K562 (cell line): ENCODE data around the gene EMILIN1. TPM values are rescaled to one million over a fixed set of nuclear protein-coding genes. Genes with fewer than 3 reads are reported as not detected.
A peak's percentile ranks its signal among the peaks of the same experiment; 100 is the strongest.

Experiments
- HDAC8 ChIP-seq: fragments of 450-650 bp; IDR thresholded peaks from 2 replicates; pipeline ENCODE4 v1.6.1; 2016; ENCODE audit warnings: mild to moderate bottlenecking, missing genetic modification characterization, moderate library complexity, missing compliant biosample characterization
- KLF6 ChIP-seq: fragments of 250-450 bp; sonication (Bioruptor Pico); IDR thresholded peaks from 2 replicates; pipeline ENCODE4 v1.4.0; 2020; ENCODE audit warnings: mild to moderate bottlenecking, moderate library complexity, borderline replicate concordance
- MEF2D ChIP-seq: conservative IDR thresholded peaks from 2 replicates; pipeline ENCODE4 v1.6.1; 2016; ENCODE audit warnings: low read depth, missing genetic modification characterization, missing compliant biosample characterization
- SETDB1 ChIP-seq: IDR thresholded peaks from one replicate; pipeline ENCODE4 v1.6.1; 2012; ENCODE audit warnings: low read length, control low read depth, inconsistent platforms
- TRIM24 ChIP-seq, 2 experiments: fragments of 450-650 bp; IDR thresholded peaks; 2 replicates each; pipeline ENCODE4 v1.6.1; 2016
- ZNF124 ChIP-seq: sonication (generic); formaldehyde crosslinking; IDR thresholded peaks from 2 replicates; pipeline ENCODE4 v1.8.1; 2022; ENCODE audit warnings: missing genetic modification reagents
- ZNF133 ChIP-seq: fragments of 250-450 bp; sonication (Bioruptor Pico); IDR thresholded peaks from 2 replicates; pipeline ENCODE4 v1.4.0; 2020; ENCODE audit warnings: mild to moderate bottlenecking
- ZNF311 ChIP-seq: fragments of 250-450 bp; sonication (Bioruptor Pico); IDR thresholded peaks from 2 replicates; pipeline ENCODE4 v1.4.0; 2020; ENCODE audit warnings: mild to moderate bottlenecking, moderate library complexity
- polyA plus RNA-seq, 8 experiments: library from polyadenylated mRNA; depleted of rRNA in 4 of 8; stranded (reverse) in 5 of 8; unstranded in 3 of 8; fragments of >200 nt; fragmentation: Nextera tagmentation in 2 of 8; fragmentation: Illumina TruSeq in 1 of 8; extraction: Ambion mirVana in 2 of 8; extraction: Trizol in 1 of 8; gene quantifications; 2 replicates each; pipeline versions ENCODE4 v1.2.1 to v1.2.3, GENCODE V29; 2011 to 2014; ENCODE audit warnings: inconsistent platforms in 1 of 8, missing spikeins in 1 of 8
- total RNA-seq, 7 experiments: library from RNA; depleted of rRNA in 6 of 7; stranded (reverse); fragments of >200 nt in 6 of 7; fragmentation: Illumina TruSeq in 2 of 7; extraction: Trizol in 2 of 7; gene quantifications; 2 replicates each; pipeline versions ENCODE4 v1.2.1 to v1.2.3, GENCODE V29; 2011 to 2021; ENCODE audit warnings: low replicate concordance in 1 of 7
- TF ChIP-seq, protein P1 (sequence below): fragments of 250-450 bp; sonication (Bioruptor Pico); IDR thresholded peaks from 2 replicates; pipeline ENCODE4 v1.4.0; 2020; ENCODE audit warnings: mild to moderate bottlenecking
- TF ChIP-seq, protein P2 (sequence below): sonication (generic); formaldehyde crosslinking; IDR thresholded peaks from 2 replicates; pipeline ENCODE4 v1.8.0; 2022; ENCODE audit warnings: mild to moderate bottlenecking, missing genetic modification reagents
- TF ChIP-seq, protein P3 (sequence below): sonication (generic); formaldehyde crosslinking; IDR thresholded peaks from 2 replicates; pipeline ENCODE4 v1.8.0; 2023; ENCODE audit warnings: missing genetic modification reagents, mild to moderate bottlenecking, borderline replicate concordance
- TF ChIP-seq, protein P4 (sequence below): fragments of 150-350 bp; conservative IDR thresholded peaks from 2 replicates; pipeline ENCODE4 v1.6.1; 2014; ENCODE audit warnings: low read length
- TF ChIP-seq, protein P5 (sequence below): fragments of 450-650 bp; formaldehyde crosslinking; conservative IDR thresholded peaks from 2 replicates; pipeline ENCODE4 v1.4.0; 2022; ENCODE audit warnings: mild to moderate bottlenecking, missing genetic modification characterization

EMILIN1 gene
- total and polyA plus RNA-seq, 9 of the 15 experiments (the other 6 are each of a cell fraction or from before 2014, with no cell fraction given) = 0.04 to 2.7 (median 0.54) TPM; not detected in 2

DNA sequence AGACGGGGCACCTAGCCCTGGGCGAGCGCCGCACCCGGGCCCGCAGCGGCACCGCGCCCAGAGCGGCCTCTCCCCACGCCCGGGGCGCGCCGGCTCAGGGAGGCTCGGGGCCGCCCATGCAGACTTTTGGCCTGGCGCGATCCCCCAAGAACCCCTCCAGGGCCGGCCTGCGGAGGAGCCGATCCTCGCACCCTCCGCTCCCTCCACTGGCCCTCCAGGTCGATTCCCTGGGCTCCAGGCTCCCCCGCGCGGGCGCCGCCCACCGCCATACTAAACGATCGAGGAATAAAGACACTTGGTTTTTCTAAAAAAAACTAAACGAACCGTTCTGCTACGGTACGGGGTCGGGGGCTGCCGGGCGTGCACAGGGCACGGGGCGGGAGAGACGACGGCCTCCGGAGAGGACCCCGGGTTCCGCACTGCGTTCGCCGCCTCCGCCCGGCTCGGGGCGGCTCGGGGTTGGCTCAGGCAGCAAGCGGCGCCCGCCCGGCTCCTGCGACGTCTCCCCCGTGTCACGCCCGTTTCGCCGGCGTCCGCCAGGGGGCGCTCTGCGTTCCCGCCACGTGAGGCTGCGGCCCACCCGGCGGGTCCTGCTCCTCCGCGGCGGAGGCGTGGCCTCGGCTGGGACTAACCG is 7.8 kb downstream of the EMILIN1 start (continued):
- TF ChIP-seq, protein P1, sequence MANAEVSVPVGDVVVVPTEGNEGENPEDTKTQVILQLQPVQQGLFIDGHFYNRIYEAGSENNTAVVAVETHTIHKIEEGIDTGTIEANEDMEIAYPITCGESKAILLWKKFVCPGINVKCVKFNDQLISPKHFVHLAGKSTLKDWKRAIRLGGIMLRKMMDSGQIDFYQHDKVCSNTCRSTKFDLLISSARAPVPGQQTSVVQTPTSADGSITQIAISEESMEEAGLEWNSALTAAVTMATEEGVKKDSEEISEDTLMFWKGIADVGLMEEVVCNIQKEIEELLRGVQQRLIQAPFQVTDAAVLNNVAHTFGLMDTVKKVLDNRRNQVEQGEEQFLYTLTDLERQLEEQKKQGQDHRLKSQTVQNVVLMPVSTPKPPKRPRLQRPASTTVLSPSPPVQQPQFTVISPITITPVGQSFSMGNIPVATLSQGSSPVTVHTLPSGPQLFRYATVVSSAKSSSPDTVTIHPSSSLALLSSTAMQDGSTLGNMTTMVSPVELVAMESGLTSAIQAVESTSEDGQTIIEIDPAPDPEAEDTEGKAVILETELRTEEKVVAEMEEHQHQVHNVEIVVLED (CRISPR knock-in tag) = peak; percentile 81
- peak in 1 of 2 experiments; percentile 18; a peak in 1 of 4 replicates for TF ChIP-seq TRIM24 (IDR thresholded peaks at IDR 0.05)
- TF ChIP-seq, protein P2, sequence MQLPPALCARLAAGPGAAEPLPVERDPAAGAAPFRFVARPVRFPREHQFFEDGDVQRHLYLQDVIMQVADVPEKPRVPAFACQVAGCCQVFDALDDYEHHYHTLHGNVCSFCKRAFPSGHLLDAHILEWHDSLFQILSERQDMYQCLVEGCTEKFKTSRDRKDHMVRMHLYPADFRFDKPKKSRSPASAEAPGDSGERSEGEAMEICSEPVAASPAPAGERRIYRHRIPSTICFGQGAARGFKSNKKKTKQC (CRISPR knock-in tag) = no peak; the same call in 1 of the 2 replicates
- TF ChIP-seq, protein P3, sequence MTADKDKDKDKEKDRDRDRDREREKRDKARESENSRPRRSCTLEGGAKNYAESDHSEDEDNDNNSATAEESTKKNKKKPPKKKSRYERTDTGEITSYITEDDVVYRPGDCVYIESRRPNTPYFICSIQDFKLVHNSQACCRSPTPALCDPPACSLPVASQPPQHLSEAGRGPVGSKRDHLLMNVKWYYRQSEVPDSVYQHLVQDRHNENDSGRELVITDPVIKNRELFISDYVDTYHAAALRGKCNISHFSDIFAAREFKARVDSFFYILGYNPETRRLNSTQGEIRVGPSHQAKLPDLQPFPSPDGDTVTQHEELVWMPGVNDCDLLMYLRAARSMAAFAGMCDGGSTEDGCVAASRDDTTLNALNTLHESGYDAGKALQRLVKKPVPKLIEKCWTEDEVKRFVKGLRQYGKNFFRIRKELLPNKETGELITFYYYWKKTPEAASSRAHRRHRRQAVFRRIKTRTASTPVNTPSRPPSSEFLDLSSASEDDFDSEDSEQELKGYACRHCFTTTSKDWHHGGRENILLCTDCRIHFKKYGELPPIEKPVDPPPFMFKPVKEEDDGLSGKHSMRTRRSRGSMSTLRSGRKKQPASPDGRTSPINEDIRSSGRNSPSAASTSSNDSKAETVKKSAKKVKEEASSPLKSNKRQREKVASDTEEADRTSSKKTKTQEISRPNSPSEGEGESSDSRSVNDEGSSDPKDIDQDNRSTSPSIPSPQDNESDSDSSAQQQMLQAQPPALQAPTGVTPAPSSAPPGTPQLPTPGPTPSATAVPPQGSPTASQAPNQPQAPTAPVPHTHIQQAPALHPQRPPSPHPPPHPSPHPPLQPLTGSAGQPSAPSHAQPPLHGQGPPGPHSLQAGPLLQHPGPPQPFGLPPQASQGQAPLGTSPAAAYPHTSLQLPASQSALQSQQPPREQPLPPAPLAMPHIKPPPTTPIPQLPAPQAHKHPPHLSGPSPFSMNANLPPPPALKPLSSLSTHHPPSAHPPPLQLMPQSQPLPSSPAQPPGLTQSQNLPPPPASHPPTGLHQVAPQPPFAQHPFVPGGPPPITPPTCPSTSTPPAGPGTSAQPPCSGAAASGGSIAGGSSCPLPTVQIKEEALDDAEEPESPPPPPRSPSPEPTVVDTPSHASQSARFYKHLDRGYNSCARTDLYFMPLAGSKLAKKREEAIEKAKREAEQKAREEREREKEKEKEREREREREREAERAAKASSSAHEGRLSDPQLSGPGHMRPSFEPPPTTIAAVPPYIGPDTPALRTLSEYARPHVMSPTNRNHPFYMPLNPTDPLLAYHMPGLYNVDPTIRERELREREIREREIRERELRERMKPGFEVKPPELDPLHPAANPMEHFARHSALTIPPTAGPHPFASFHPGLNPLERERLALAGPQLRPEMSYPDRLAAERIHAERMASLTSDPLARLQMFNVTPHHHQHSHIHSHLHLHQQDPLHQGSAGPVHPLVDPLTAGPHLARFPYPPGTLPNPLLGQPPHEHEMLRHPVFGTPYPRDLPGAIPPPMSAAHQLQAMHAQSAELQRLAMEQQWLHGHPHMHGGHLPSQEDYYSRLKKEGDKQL = no peak
- peak; percentile 23; the same call in 1 of the 2 replicates for TF ChIP-seq KLF6
- TF ChIP-seq ZNF133 (CRISPR knock-in tag) = no peak
- TF ChIP-seq MEF2D = no peak
- TF ChIP-seq HDAC8 = 0 out of 2 replicates have a peak, but pooled peaks have one; percentile 50
- TF ChIP-seq ZNF311 (CRISPR knock-in tag) = no peak
- TF ChIP-seq SETDB1 = no peak
- TF ChIP-seq ZNF124 = no peak
- TF ChIP-seq, protein P4, sequence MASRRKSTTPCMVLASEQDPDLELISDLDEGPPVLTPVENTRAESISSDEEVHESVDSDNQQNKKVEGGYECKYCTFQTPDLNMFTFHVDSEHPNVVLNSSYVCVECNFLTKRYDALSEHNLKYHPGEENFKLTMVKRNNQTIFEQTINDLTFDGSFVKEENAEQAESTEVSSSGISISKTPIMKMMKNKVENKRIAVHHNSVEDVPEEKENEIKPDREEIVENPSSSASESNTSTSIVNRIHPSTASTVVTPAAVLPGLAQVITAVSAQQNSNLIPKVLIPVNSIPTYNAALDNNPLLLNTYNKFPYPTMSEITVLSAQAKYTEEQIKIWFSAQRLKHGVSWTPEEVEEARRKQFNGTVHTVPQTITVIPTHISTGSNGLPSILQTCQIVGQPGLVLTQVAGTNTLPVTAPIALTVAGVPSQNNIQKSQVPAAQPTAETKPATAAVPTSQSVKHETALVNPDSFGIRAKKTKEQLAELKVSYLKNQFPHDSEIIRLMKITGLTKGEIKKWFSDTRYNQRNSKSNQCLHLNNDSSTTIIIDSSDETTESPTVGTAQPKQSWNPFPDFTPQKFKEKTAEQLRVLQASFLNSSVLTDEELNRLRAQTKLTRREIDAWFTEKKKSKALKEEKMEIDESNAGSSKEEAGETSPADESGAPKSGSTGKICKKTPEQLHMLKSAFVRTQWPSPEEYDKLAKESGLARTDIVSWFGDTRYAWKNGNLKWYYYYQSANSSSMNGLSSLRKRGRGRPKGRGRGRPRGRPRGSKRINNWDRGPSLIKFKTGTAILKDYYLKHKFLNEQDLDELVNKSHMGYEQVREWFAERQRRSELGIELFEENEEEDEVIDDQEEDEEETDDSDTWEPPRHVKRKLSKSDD = 0 out of 2 replicates have a peak, but pooled peaks have one; percentile 32
- TF ChIP-seq, protein P5, sequence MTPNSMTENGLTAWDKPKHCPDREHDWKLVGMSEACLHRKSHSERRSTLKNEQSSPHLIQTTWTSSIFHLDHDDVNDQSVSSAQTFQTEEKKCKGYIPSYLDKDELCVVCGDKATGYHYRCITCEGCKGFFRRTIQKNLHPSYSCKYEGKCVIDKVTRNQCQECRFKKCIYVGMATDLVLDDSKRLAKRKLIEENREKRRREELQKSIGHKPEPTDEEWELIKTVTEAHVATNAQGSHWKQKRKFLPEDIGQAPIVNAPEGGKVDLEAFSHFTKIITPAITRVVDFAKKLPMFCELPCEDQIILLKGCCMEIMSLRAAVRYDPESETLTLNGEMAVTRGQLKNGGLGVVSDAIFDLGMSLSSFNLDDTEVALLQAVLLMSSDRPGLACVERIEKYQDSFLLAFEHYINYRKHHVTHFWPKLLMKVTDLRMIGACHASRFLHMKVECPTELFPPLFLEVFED (CRISPR knock-in tag) = no peak
